Measurements from ENCODE around the gene CSTPP1. TPM values are rescaled to one million over a fixed set of nuclear protein-coding genes. Genes with fewer than 3 reads are reported as not detected.

Gene CSTPP1
- total RNA-seq, 2 experiments from 2014 or later = 12.8 to 14.4 TPM

- H3K27ac Mint-ChIP-seq = no peak overlapping the region
- DNase-seq (no peak), ATAC-seq (no peak)
- no peak for TF ChIP-seq CTCF (IDR thresholded peaks at IDR 0.05)
- intact Hi-C loops (cut with micrococcal nuclease) = no loop called here
- H3K4me3 Mint-ChIP-seq = no peak overlapping the region
- ChIA-PET POLR2A (no interaction called here), CTCF (interaction anchor here (0.7 kb wide), 1 partner anchor 44 kb away, joined by 3 read pairs; no protein-coding TSS in a partner anchor)
- no peaks in the 10 kb centered on the region for H3K9me3 Mint-ChIP-seq
- no peaks in the 10 kb centered on the region for H3K27me3 Mint-ChIP-seq
- no peaks in the 10 kb centered on the region for H3K36me3 Mint-ChIP-seq (ENCODE audit: low read depth)
- no peaks in the 10 kb centered on the region for H3K4me1 Mint-ChIP-seq (ENCODE audit: low read depth)
Measured at GRCh38 chr11:47044119-47044518, 107.6 kb downstream of the CSTPP1 start.

GRCh38 chr11:47047972-47048371 is 111.4 kb downstream of the CSTPP1 start:
- intact Hi-C loops (cut with micrococcal nuclease) = no loop called here
- Mint-ChIP-seq H3K4me1 (ENCODE audit: low read depth) (no peaks in the 10 kb centered on the region), H3K9me3 (no peaks in the 10 kb centered on the region), H3K27me3 (no peaks in the 10 kb centered on the region), H3K4me3 (no peak overlapping the region), H3K36me3 (ENCODE audit: low read depth) (peaks cover 2% of the 10 kb centered on the region), H3K27ac (no peak overlapping the region)
- no peak for TF ChIP-seq CTCF (IDR thresholded peaks at IDR 0.05)
- ATAC-seq (no peak), DNase-seq (no peak)
- CTCF ChIA-PET = no interaction called here
- POLR2A ChIA-PET = no interaction called here

- CTCF ChIA-PET = interaction anchor here (0.8 to 1.1 kb wide), 2 partner anchors 20 to 26 kb away, joined by 3 read pairs; no protein-coding TSS in a partner anchor
- no peak for TF ChIP-seq CTCF (IDR thresholded peaks at IDR 0.05)
- no peak overlapping the region for H3K27ac Mint-ChIP-seq
- no peaks in the 10 kb centered on the region for H3K4me1 Mint-ChIP-seq (ENCODE audit: low read depth)
- intact Hi-C loops (cut with micrococcal nuclease) = no loop called here
- peaks cover 3% of the 10 kb centered on the region for H3K36me3 Mint-ChIP-seq (ENCODE audit: low read depth)
- no peaks in the 10 kb centered on the region for H3K9me3 Mint-ChIP-seq
- DNase-seq (no peak), ATAC-seq (no peak)
- POLR2A ChIA-PET = no interaction called here
- no peak overlapping the region for H3K4me3 Mint-ChIP-seq
- no peaks in the 10 kb centered on the region for H3K27me3 Mint-ChIP-seq
Measured at GRCh38 chr11:47050284-47050683, 113.7 kb downstream of the CSTPP1 start.

GRCh38 chr11:47051217-47051616 is 114.7 kb downstream of the CSTPP1 start:
- H3K27ac Mint-ChIP-seq = no peak overlapping the region
- H3K36me3 Mint-ChIP-seq (ENCODE audit: low read depth) = peaks cover 3% of the 10 kb centered on the region
- ChIA-PET POLR2A (no interaction called here), CTCF (no interaction called here)
- no peaks in the 10 kb centered on the region for H3K4me1 Mint-ChIP-seq (ENCODE audit: low read depth)
- no peaks in the 10 kb centered on the region for H3K27me3 Mint-ChIP-seq
- no peak overlapping the region for H3K4me3 Mint-ChIP-seq
- intact Hi-C loops (cut with micrococcal nuclease) = no loop called here
- TF ChIP-seq CTCF (IDR thresholded peaks at IDR 0.05) = no peak
- no peak for ATAC-seq
- H3K9me3 Mint-ChIP-seq = no peaks in the 10 kb centered on the region
- DNase-seq = no peak

GRCh38 chr11:47052165-47052564 is 115.6 kb downstream of the CSTPP1 start:
- TF ChIP-seq CTCF (IDR thresholded peaks at IDR 0.05) = no peak
- Mint-ChIP-seq H3K9me3 (no peaks in the 10 kb centered on the region), H3K36me3 (ENCODE audit: low read depth) (peaks cover 3% of the 10 kb centered on the region), H3K4me1 (ENCODE audit: low read depth) (no peaks in the 10 kb centered on the region), H3K27ac (no peak overlapping the region), H3K27me3 (no peaks in the 10 kb centered on the region), H3K4me3 (no peak overlapping the region)
- DNase-seq (no peak), ATAC-seq (no peak)
- ChIA-PET POLR2A (no interaction called here), CTCF (no interaction called here)
- intact Hi-C loops (cut with micrococcal nuclease) = no loop called here
